Liver (tissue), 3 donors: ENCODE measurements around the gene HGFAC.

Experiments
- ATF3 ChIP-seq: IDR thresholded peaks from 2 replicates; pipeline ENCODE4 v1.6.1; 2016; ENCODE audit warnings: antibody characterized with exemption
- CTCF ChIP-seq: fragments of 150-350 bp; IDR thresholded peaks from 2 replicates; pipeline ENCODE4 v1.5.1; 2017; ENCODE audit warnings: improper control_type of control experiment, low read depth, low read length; ENCODE audit not compliant: missing input control
- EGR1 ChIP-seq, 2 donors: IDR thresholded peaks; 2 replicates each; pipeline ENCODE4 v1.6.1; 2016 to 2018; ENCODE audit warnings: antibody characterized with exemption in 2 of 2, low read depth in 2 of 2
- FOXA1 ChIP-seq: IDR thresholded peaks from 2 replicates; pipeline ENCODE4 v1.6.1; 2016; ENCODE audit warnings: antibody characterized with exemption
- FOXA2 ChIP-seq: IDR thresholded peaks from 2 replicates; pipeline ENCODE4 v1.6.1; 2016; ENCODE audit warnings: antibody characterized with exemption
- GABPA ChIP-seq, 2 donors: IDR thresholded peaks in 1 of 2; conservative IDR thresholded peaks in 1 of 2; 2 replicates each; pipeline ENCODE4 v1.6.1; 2016; ENCODE audit warnings: antibody characterized with exemption in 2 of 2, mild to moderate bottlenecking in 1 of 2, moderate library complexity in 1 of 2
- MAX ChIP-seq: IDR thresholded peaks from 2 replicates; pipeline ENCODE4 v1.6.1; 2016; ENCODE audit warnings: antibody characterized with exemption
- NR2F2 ChIP-seq: IDR thresholded peaks from 2 replicates; pipeline ENCODE4 v1.6.1; 2016; ENCODE audit warnings: antibody characterized with exemption
- RAD21 ChIP-seq, 2 donors: IDR thresholded peaks; 2 replicates each; pipeline ENCODE4 v1.6.1; 2016; ENCODE audit warnings: antibody characterized with exemption in 2 of 2, mild to moderate bottlenecking in 2 of 2
- REST ChIP-seq: IDR thresholded peaks from 2 replicates; pipeline ENCODE4 v1.6.1; 2016; ENCODE audit warnings: antibody characterized with exemption, mild to moderate bottlenecking
- TAF1 ChIP-seq: conservative IDR thresholded peaks from 2 replicates; pipeline ENCODE4 v1.6.1; 2016; ENCODE audit warnings: antibody characterized with exemption, mild to moderate bottlenecking
- YY1 ChIP-seq: IDR thresholded peaks from 2 replicates; pipeline ENCODE4 v1.6.1; 2016; ENCODE audit warnings: antibody characterized with exemption, mild to moderate bottlenecking
- ZBTB33 ChIP-seq: IDR thresholded peaks from 2 replicates; pipeline ENCODE4 v1.6.1; 2016; ENCODE audit warnings: antibody characterized with exemption
- donor health status: healthy.
- donor health status: healthy.

- TF ChIP-seq REST = no peak
- peak; percentile 91 for TF ChIP-seq CTCF
- TF ChIP-seq FOXA2 = no peak
- peak; percentile 59 for TF ChIP-seq YY1
- TF ChIP-seq NR2F2 = no peak
- no peak for TF ChIP-seq GABPA (IDR thresholded peaks at IDR 0.05 in 1 of 2, conservative IDR thresholded peaks at IDR 0.05 in 1 of 2)
- TF ChIP-seq ZBTB33 = no peak
- no peak for TF ChIP-seq FOXA1
- TF ChIP-seq RAD21 (IDR thresholded peaks at IDR 0.05) = peak; percentile 92 to 97
- no peak for TF ChIP-seq TAF1
- TF ChIP-seq ATF3 = no peak
- no peak for TF ChIP-seq EGR1 (IDR thresholded peaks at IDR 0.05; ENCODE audit: low read depth in 2 of 2)
- TF ChIP-seq MAX = no peak
These were observed 1.4 kb downstream of the HGFAC start for GRCh38 chr4:3442959-3443749.
